ENCODE results near the gene LONP2. TPM values are rescaled to one million over a fixed set of nuclear protein-coding genes. Genes with fewer than 3 reads are reported as not detected.

Gene LONP2
- total RNA-seq, 5 donors from 2014 or later (not counting 1 experiment from before 2014, with no cell fraction given): 69.9 to 92.9 (median 84.7) TPM

GRCh38 chr16:48262631-48263030 is 18.5 kb downstream of the LONP2 start:
- H3K36me3 ChIP-seq (ENCODE audit: control insufficient read depth in 2 of 2, extremely low read depth in 1 of 2, insufficient read depth in 1 of 2, low read length in 1 of 2): peaks cover 0 to 63% of the 10 kb centered on the region in 2 donors
- Mint-ChIP-seq H3K4me3 (no peak overlapping the region), H3K4me1 (peaks cover 6 to 13% (median 8%) of the 10 kb centered on the region in 3 donors), H3K9me3 (peaks cover 0 to 4% (median 0%) of the 10 kb centered on the region in 3 donors), H3K27me3 (no peaks in the 10 kb centered on the region), H3K36me3 (peaks cover 66% of the 10 kb centered on the region), H3K27ac (no peak overlapping the region)
- WGBS (ENCODE audit: insufficient coverage): no CpG with 5 or more reads among the region's 2 CpGs
- POLR2A ChIA-PET: no interaction called here
- no peak overlapping the region for H3K4me3 ChIP-seq (ENCODE audit: control insufficient read depth in 1 of 2, extremely low read depth in 1 of 2, low read length in 1 of 2)
- H3K27me3 ChIP-seq (replicated peaks in 1 of 2; ENCODE audit: control insufficient read depth in 2 of 2, extremely low read depth in 1 of 2, insufficient read depth in 2 of 2, low read length in 1 of 2): no peaks in the 10 kb centered on the region
- H3K4me1 ChIP-seq (ENCODE audit: control insufficient read depth in 1 of 2, extremely low read depth in 1 of 2, insufficient read depth in 2 of 2, low read length in 2 of 2): no peaks in the 10 kb centered on the region
- no peak overlapping the region for H3K27ac ChIP-seq (ENCODE audit: low read length)
- no peaks in the 10 kb centered on the region for H3K9me3 ChIP-seq
- CTCF ChIA-PET: interaction anchor here in 1 of 2 donors (0.6 kb wide), 1 partner anchor 1944 kb away, joined by 4 read pairs; no protein-coding TSS in a partner anchor
- no peak for ATAC-seq (replicated peaks in 1 of 4)
- no peak for DNase-seq

- ATAC-seq (replicated peaks in 1 of 4): no peak
- Mint-ChIP-seq H3K27ac (no peak overlapping the region), H3K36me3 (peaks cover 32% of the 10 kb centered on the region), H3K4me1 (peaks cover 9 to 11% (median 10%) of the 10 kb centered on the region in 3 donors), H3K27me3 (no peaks in the 10 kb centered on the region), H3K4me3 (no peak overlapping the region), H3K9me3 (no peaks in the 10 kb centered on the region)
- H3K27me3 ChIP-seq (replicated peaks in 1 of 2; ENCODE audit: control insufficient read depth in 2 of 2, extremely low read depth in 1 of 2, insufficient read depth in 2 of 2, low read length in 1 of 2): no peaks in the 10 kb centered on the region
- ChIA-PET POLR2A (no interaction called here), CTCF (interaction anchor here in 1 of 2 donors (0.7 kb wide), 1 partner anchor 524 kb away, joined by 7 read pairs; no protein-coding TSS in a partner anchor)
- no peak overlapping the region for H3K4me3 ChIP-seq (ENCODE audit: control insufficient read depth in 1 of 2, extremely low read depth in 1 of 2, low read length in 1 of 2)
- DNase-seq: no peak
- H3K9me3 ChIP-seq: no peaks in the 10 kb centered on the region
- H3K36me3 ChIP-seq (ENCODE audit: control insufficient read depth in 2 of 2, extremely low read depth in 1 of 2, insufficient read depth in 1 of 2, low read length in 1 of 2): peaks cover 5 to 44% of the 10 kb centered on the region in 2 donors
- H3K27ac ChIP-seq (ENCODE audit: low read length): no peak overlapping the region
- H3K4me1 ChIP-seq (ENCODE audit: control insufficient read depth in 1 of 2, extremely low read depth in 1 of 2, insufficient read depth in 2 of 2, low read length in 2 of 2): no peaks in the 10 kb centered on the region
Observed at GRCh38 chr16:48269011-48269410, 24.9 kb downstream of the LONP2 start.

GRCh38 chr16:48271728-48272127 is 27.6 kb downstream of the LONP2 start:
- Mint-ChIP-seq H3K36me3 (peaks cover 31% of the 10 kb centered on the region), H3K4me3 (no peak overlapping the region), H3K27ac (no peak overlapping the region), H3K9me3 (no peaks in the 10 kb centered on the region), H3K27me3 (no peaks in the 10 kb centered on the region), H3K4me1 (peaks cover 9 to 12% (median 10%) of the 10 kb centered on the region in 3 donors)
- ATAC-seq (replicated peaks in 1 of 4) (no peak), DNase-seq (no peak)
- Histone ChIP-seq H3K4me1 (ENCODE audit: control insufficient read depth in 1 of 2, extremely low read depth in 1 of 2, insufficient read depth in 2 of 2, low read length in 2 of 2) (no peaks in the 10 kb centered on the region), H3K36me3 (ENCODE audit: control insufficient read depth in 2 of 2, extremely low read depth in 1 of 2, insufficient read depth in 1 of 2, low read length in 1 of 2) (peaks cover 5 to 46% of the 10 kb centered on the region in 2 donors), H3K9me3 (no peaks in the 10 kb centered on the region), H3K27ac (ENCODE audit: low read length) (no peak overlapping the region), H3K4me3 (ENCODE audit: control insufficient read depth in 1 of 2, extremely low read depth in 1 of 2, low read length in 1 of 2) (no peak overlapping the region), H3K27me3 (replicated peaks in 1 of 2; ENCODE audit: control insufficient read depth in 2 of 2, extremely low read depth in 1 of 2, insufficient read depth in 2 of 2, low read length in 1 of 2) (no peaks in the 10 kb centered on the region)
- CTCF ChIA-PET: no interaction called here
- POLR2A ChIA-PET: interaction anchor here in 1 of 2 donors (0.6 kb wide), 1 partner anchor 253 kb away, joined by 3 read pairs; no protein-coding TSS in a partner anchor
- 100% methylated on average over 1 of the region's 5 CpGs for WGBS (ENCODE audit: insufficient coverage)

GRCh38 chr16:48272837-48273421 is 28.8 kb downstream of the LONP2 start:
- no peak overlapping the region for H3K4me3 ChIP-seq (ENCODE audit: control insufficient read depth in 1 of 2, extremely low read depth in 1 of 2, low read length in 1 of 2)
- Mint-ChIP-seq H3K36me3 (peaks cover 35% of the 10 kb centered on the region), H3K4me3 (no peak overlapping the region), H3K27me3 (no peaks in the 10 kb centered on the region), H3K4me1 (peaks cover 9 to 20% (median 9%) of the 10 kb centered on the region in 3 donors), H3K9me3 (no peaks in the 10 kb centered on the region), H3K27ac (no peak overlapping the region)
- ATAC-seq (replicated peaks in 1 of 4) (no peak), DNase-seq (no peak)
- no peaks in the 10 kb centered on the region for H3K4me1 ChIP-seq (ENCODE audit: control insufficient read depth in 1 of 2, extremely low read depth in 1 of 2, insufficient read depth in 2 of 2, low read length in 2 of 2)
- CTCF ChIA-PET: no interaction called here
- H3K9me3 ChIP-seq: no peaks in the 10 kb centered on the region
- H3K36me3 ChIP-seq (ENCODE audit: control insufficient read depth in 2 of 2, extremely low read depth in 1 of 2, insufficient read depth in 1 of 2, low read length in 1 of 2): peaks cover 5 to 56% of the 10 kb centered on the region in 2 donors
- H3K27ac ChIP-seq (ENCODE audit: low read length): no peak overlapping the region
- 94% methylated on average over 5 of the region's 8 CpGs for WGBS (ENCODE audit: insufficient coverage)
- no peaks in the 10 kb centered on the region for H3K27me3 ChIP-seq (replicated peaks in 1 of 2; ENCODE audit: control insufficient read depth in 2 of 2, extremely low read depth in 1 of 2, insufficient read depth in 2 of 2, low read length in 1 of 2)
- POLR2A ChIA-PET: no interaction called here

GRCh38 chr16:48274476-48274875 is 30.4 kb downstream of the LONP2 start:
- no peak overlapping the region for H3K4me3 ChIP-seq (ENCODE audit: control insufficient read depth in 1 of 2, extremely low read depth in 1 of 2, low read length in 1 of 2)
- ChIA-PET POLR2A (no interaction called here), CTCF (no interaction called here)
- H3K36me3 ChIP-seq (ENCODE audit: control insufficient read depth in 2 of 2, extremely low read depth in 1 of 2, insufficient read depth in 1 of 2, low read length in 1 of 2): peaks cover 5 to 62% of the 10 kb centered on the region in 2 donors
- no peaks in the 10 kb centered on the region for H3K9me3 ChIP-seq
- Mint-ChIP-seq H3K4me3 (no peak overlapping the region), H3K9me3 (no peaks in the 10 kb centered on the region), H3K36me3 (peaks cover 44% of the 10 kb centered on the region), H3K27me3 (no peaks in the 10 kb centered on the region), H3K4me1 (peaks cover 8 to 27% (median 15%) of the 10 kb centered on the region in 3 donors), H3K27ac (no peak overlapping the region)
- WGBS (ENCODE audit: insufficient coverage): no CpG with 5 or more reads among the region's 1 CpG
- no peaks in the 10 kb centered on the region for H3K27me3 ChIP-seq (replicated peaks in 1 of 2; ENCODE audit: control insufficient read depth in 2 of 2, extremely low read depth in 1 of 2, insufficient read depth in 2 of 2, low read length in 1 of 2)
- no peak for ATAC-seq (replicated peaks in 1 of 4)
- H3K4me1 ChIP-seq (ENCODE audit: control insufficient read depth in 1 of 2, extremely low read depth in 1 of 2, insufficient read depth in 2 of 2, low read length in 2 of 2): no peaks in the 10 kb centered on the region
- no peak for DNase-seq
- no peak overlapping the region for H3K27ac ChIP-seq (ENCODE audit: low read length)

GRCh38 chr16:48276102-48276501 is 32.0 kb downstream of the LONP2 start:
- ATAC-seq (replicated peaks in 1 of 4) (no peak), DNase-seq (no peak)
- Mint-ChIP-seq H3K27me3 (no peaks in the 10 kb centered on the region), H3K27ac (no peak overlapping the region), H3K36me3 (peaks cover 51% of the 10 kb centered on the region), H3K9me3 (no peaks in the 10 kb centered on the region), H3K4me1 (peaks cover 10 to 27% (median 19%) of the 10 kb centered on the region in 3 donors), H3K4me3 (no peak overlapping the region)
- CTCF ChIA-PET: no interaction called here
- 100% methylated on average over 2 of the region's 4 CpGs for WGBS (ENCODE audit: insufficient coverage)
- peaks cover 0 to 57% of the 10 kb centered on the region in 2 donors for H3K36me3 ChIP-seq (ENCODE audit: control insufficient read depth in 2 of 2, extremely low read depth in 1 of 2, insufficient read depth in 1 of 2, low read length in 1 of 2)
- no peaks in the 10 kb centered on the region for H3K4me1 ChIP-seq (ENCODE audit: control insufficient read depth in 1 of 2, extremely low read depth in 1 of 2, insufficient read depth in 2 of 2, low read length in 2 of 2)
- POLR2A ChIA-PET: no interaction called here
- no peak overlapping the region for H3K4me3 ChIP-seq (ENCODE audit: control insufficient read depth in 1 of 2, extremely low read depth in 1 of 2, low read length in 1 of 2)
- H3K27me3 ChIP-seq (replicated peaks in 1 of 2; ENCODE audit: control insufficient read depth in 2 of 2, extremely low read depth in 1 of 2, insufficient read depth in 2 of 2, low read length in 1 of 2): no peaks in the 10 kb centered on the region
- no peaks in the 10 kb centered on the region for H3K9me3 ChIP-seq
- H3K27ac ChIP-seq (ENCODE audit: low read length): no peak overlapping the region
